Thymus (tissue), 11 donors: ENCODE results near the gene ZMYND19. TPM values are rescaled to one million over a fixed set of nuclear protein-coding genes. Genes with fewer than 3 reads are reported as not detected.

Source experiments
- DNase-seq, 9 donors: peaks; one replicate each; pipeline ENCODE4 v3.0.0-alpha.2; 2013; ENCODE audit warnings: low spot score in 9 of 9, low read depth in 6 of 9, missing footprints in 1 of 9
- H3K27ac ChIP-seq, 2 donors: one replicate each; pipeline ENCODE4 v1.5.1; 2013; ENCODE audit warnings: control low read depth in 1 of 2, low read depth in 1 of 2, low read length in 1 of 2, mild to moderate bottlenecking in 1 of 2, moderate library complexity in 1 of 2
- H3K27me3 ChIP-seq, 2 donors: one replicate each; pipeline ENCODE4 v1.5.1; 2013; ENCODE audit warnings: low read length in 1 of 2; ENCODE audit not compliant: control insufficient read depth in 2 of 2, insufficient read depth in 1 of 2
- H3K36me3 ChIP-seq, 2 donors: one replicate each; pipeline ENCODE4 v1.5.1; 2013; ENCODE audit warnings: low read length in 1 of 2, mild to moderate bottlenecking in 1 of 2, moderate library complexity in 1 of 2; ENCODE audit not compliant: control insufficient read depth in 2 of 2, insufficient read depth in 2 of 2
- H3K4me1 ChIP-seq, 2 donors: one replicate each; pipeline ENCODE4 v1.5.1; 2013; ENCODE audit warnings: low read length in 2 of 2; ENCODE audit not compliant: control insufficient read depth in 2 of 2, insufficient read depth in 2 of 2
- H3K4me3 ChIP-seq, 2 donors: one replicate each; pipeline ENCODE4 v1.5.1; 2013; ENCODE audit warnings: low read length in 2 of 2, control low read depth in 1 of 2, mild to moderate bottlenecking in 1 of 2
- H3K9me3 ChIP-seq, 2 donors: one replicate each; pipeline ENCODE4 v1.5.1; 2013; ENCODE audit warnings: low read length in 1 of 2, mild to moderate bottlenecking in 1 of 2; ENCODE audit not compliant: control insufficient read depth in 2 of 2, insufficient read depth in 1 of 2
- WGBS: extraction: QIAGEN DNeasy Blood & Tissue Kit; methylation state at CpG from one replicate; pipeline ENCODE4 v1.1.7; 2013; 5-methylcytosine and 5-hydroxymethylcytosine counted together
- polyA plus RNA-seq: library from polyadenylated mRNA; stranded (reverse); fragments of 200-250 nt; gene quantifications from one replicate; pipeline ENCODE4 v1.2.3, GENCODE V29; 2013
- total RNA-seq: library from RNA; stranded (reverse); fragments of 120-200 nt; gene quantifications from one replicate; pipeline ENCODE4 v1.2.4, GENCODE V29; 2013
- donor health status: healthy.

The ZMYND19 gene
- total and polyA plus RNA-seq, 2 donors = 20.7 to 20.9 TPM

- Histone ChIP-seq H3K27me3 (no peaks in the 10 kb centered on the region), H3K9me3 (no peaks in the 10 kb centered on the region), H3K4me3 (peak within 1 kb of the TSS; percentile 79 to 85), H3K4me1 (peaks cover 19 to 24% of the 10 kb centered on the region in 2 donors), H3K27ac (peak within 1 kb of the TSS; percentile 83 to 91), H3K36me3 (peaks cover 22 to 25% of the 10 kb centered on the region in 2 donors)
- WGBS = under 1% methylated on average over 94 of the region's 94 CpGs
- DNase-seq = peak; percentile 62 to 93 (median 78)
Measured at GRCh38 chr9:137618105-137619067, 28.1 kb upstream of the ZMYND19 start, which contains the start of gene EHMT1. Gene EHMT1 (plus strand): TSS chr9:137619005. CDS start chr9:137619029, 24 bp downstream.

DNA sequence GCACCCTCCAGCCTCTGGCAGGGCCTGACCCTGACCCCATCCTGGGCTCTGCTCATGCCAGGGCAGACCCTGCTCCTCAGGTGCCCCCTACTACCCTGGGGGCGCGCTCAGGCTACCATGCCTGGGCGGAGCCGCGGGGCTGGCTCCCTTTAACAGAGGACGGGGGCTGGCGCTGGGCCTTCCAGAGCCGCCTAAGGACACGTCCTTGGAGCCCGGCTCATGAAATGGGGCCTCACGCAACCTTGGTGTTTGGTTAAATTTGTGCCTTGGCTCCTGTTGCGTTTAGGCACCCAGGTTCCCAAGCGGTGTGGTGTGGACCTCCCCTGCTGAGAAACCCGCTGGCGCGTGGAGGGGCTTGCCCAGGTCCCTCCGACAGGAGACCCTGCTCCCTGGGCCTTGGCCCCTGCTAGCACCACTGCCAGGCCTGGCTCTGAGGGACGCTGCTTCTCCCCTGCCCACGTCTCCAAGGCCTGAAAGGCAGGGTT lies 25.1 kb upstream of the ZMYND19 start:
- H3K27me3 ChIP-seq = no peaks in the 10 kb centered on the region
- H3K9me3 ChIP-seq = no peaks in the 10 kb centered on the region
- H3K4me3 ChIP-seq = no peak overlapping the region
- WGBS = 98% methylated on average over 19 of the region's 19 CpGs
- H3K4me1 ChIP-seq = peaks cover 12 to 14% of the 10 kb centered on the region in 2 donors
- H3K36me3 ChIP-seq = peaks cover 22 to 24% of the 10 kb centered on the region in 2 donors
- DNase-seq = no peak
- no peak overlapping the region for H3K27ac ChIP-seq

- 95% methylated on average over 25 of the region's 25 CpGs for WGBS
- Histone ChIP-seq H3K27me3 (no peaks in the 10 kb centered on the region), H3K27ac (no peak overlapping the region)
Measured at GRCh38 chr9:137614631-137615386, 24.5 kb upstream of the ZMYND19 start.

GRCh38 chr9:137613738-137614523 lies 23.6 kb upstream of the ZMYND19 start:
- Histone ChIP-seq H3K4me1 (peaks cover 7 to 10% of the 10 kb centered on the region in 2 donors), H3K4me3 (no peak overlapping the region), H3K9me3 (no peaks in the 10 kb centered on the region), H3K27ac (no peak overlapping the region), H3K27me3 (no peaks in the 10 kb centered on the region), H3K36me3 (peaks cover 22 to 24% of the 10 kb centered on the region in 2 donors)
- DNase-seq = no peak
- WGBS = 96% methylated on average over 27 of the region's 27 CpGs

More at GRCh38 chr9:137614631-137615386, 24.5 kb upstream of the ZMYND19 start:
- H3K4me3 ChIP-seq = no peak overlapping the region
- peaks cover 22 to 24% of the 10 kb centered on the region in 2 donors for H3K36me3 ChIP-seq
- H3K4me1 ChIP-seq = peaks cover 9 to 12% of the 10 kb centered on the region in 2 donors
- no peaks in the 10 kb centered on the region for H3K9me3 ChIP-seq
- no peak for DNase-seq

DNA sequence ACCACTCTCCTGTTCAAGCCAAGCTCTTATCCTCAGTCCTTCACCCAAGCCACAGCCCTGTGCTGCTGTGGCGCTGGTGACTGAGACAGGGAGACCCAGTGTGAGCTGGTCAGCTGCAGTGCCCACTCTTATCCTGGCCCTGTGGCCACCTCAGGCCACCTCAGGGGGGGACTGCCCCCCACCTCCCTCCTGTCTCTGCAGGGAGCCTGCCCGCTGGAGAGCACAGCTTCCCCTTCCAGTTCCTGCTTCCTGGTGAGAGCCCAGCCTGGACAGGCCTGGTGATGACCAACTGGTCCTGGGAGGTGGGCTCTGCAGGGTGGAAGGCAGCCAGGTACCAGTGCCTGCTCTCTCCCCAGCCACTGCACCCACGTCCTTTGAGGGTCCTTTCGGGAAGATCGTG lies 22.9 kb upstream of the ZMYND19 start:
- H3K4me1 ChIP-seq = peaks cover 7 to 14% of the 10 kb centered on the region in 2 donors
- H3K27ac ChIP-seq = no peak overlapping the region
- H3K9me3 ChIP-seq = no peaks in the 10 kb centered on the region
- no peak for DNase-seq
- no peaks in the 10 kb centered on the region for H3K27me3 ChIP-seq
- 98% methylated on average over 5 of the region's 5 CpGs for WGBS
- H3K4me3 ChIP-seq = no peak overlapping the region
- H3K36me3 ChIP-seq = peaks cover 22 to 24% of the 10 kb centered on the region in 2 donors

DNA sequence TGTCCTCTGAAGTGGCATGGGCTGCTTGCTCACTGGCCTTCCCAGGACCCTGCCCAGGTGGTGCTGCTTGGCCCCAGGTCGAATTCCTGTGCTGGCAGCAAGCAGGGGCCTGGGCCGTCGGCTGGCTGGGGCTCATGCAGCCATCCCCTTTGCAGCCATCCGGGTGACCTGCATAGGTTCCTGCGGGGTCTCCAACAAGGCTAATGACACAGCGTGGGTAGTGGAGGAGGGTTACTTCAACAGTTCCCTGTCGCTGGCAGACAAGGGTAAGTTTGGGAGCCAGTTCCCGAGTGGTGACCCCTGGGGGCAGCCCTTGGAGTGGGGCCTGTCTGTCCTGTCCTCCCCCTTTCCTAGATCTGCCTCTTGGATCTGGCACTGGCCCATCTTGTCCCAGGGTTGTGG lies 22.4 kb upstream of the ZMYND19 start:
- no peak for DNase-seq
- Histone ChIP-seq H3K4me1 (peaks cover 4 to 11% of the 10 kb centered on the region in 2 donors), H3K27me3 (no peaks in the 10 kb centered on the region), H3K9me3 (no peaks in the 10 kb centered on the region), H3K36me3 (peaks cover 22 to 24% of the 10 kb centered on the region in 2 donors), H3K27ac (peak overlapping the region in 1 of 2 donors; percentile 33), H3K4me3 (no peak overlapping the region)
- WGBS = 89% methylated on average over 8 of the region's 8 CpGs

DNA sequence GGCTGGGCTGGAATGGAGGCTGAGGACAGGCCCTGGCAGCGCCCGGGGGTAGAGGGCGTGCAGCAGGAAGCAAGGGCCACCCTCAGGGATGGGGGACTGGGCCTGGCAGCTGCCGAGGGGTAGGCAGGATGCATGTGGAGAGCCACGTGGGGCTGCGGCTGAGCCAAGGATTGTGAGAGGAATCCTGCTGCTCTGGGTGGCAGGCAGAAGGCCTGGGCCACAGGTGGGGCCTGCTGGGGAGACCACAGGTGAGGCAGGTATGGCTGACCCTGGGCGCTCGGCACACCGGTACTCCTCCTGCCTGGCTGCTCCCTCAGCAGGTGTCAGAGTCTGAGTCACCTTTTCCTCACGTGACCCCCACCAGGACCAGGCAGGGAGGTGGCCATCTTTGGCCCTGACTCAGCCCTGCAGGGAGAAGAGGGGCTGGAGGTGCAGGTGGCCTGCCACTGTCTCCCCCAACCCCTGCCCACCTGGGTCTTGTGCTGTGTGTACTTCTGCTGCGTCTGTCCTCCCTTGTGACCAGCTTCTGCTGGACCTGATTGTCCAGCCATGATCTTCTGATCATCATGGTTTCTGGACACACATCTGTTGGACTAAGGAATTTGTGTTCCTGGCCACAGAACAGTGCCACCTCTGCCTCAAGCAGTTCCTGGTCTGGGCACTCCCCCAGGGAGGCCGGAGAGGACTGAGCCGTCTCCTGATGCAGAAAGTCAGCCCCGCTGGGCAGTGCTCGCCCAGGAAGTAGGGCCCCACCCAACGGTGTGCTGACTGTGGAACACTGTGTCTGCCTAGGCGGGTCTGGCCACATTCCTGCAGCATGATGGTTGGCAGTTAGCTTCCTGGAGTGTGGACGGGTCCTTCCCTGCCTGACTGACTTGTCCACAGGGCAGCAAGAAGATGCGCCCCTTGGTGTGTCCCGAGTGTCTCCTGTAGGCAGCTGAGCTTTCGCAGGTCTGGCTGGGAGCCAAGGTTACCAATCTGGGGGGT lies 21.6 kb upstream of the ZMYND19 start:
- Histone ChIP-seq H3K4me1 (peaks cover 4 to 13% of the 10 kb centered on the region in 2 donors), H3K36me3 (peaks cover 22 to 24% of the 10 kb centered on the region in 2 donors), H3K9me3 (no peaks in the 10 kb centered on the region), H3K27me3 (peaks cover 0 to 2% of the 10 kb centered on the region in 2 donors), H3K4me3 (no peak overlapping the region), H3K27ac (peak overlapping the region in 1 of 2 donors; percentile 33)
- DNase-seq = no peak
- WGBS = 69% methylated on average over 21 of the region's 21 CpGs
